AG04450 (cell line): ENCODE results near the gene LRRIQ4. TPM values are rescaled to one million over a fixed set of nuclear protein-coding genes. Genes with fewer than 3 reads are reported as not detected.

Source experiments
- CTCF ChIA-PET: fragments of 300-600, 350-600 bp; formaldehyde crosslinking; extraction: SDS; loops from one replicate; lab custom pipeline; 2022; ENCODE audit warnings: antibody characterized with exemption, inconsistent platforms; lab: Charles Lee
- POLR2A ChIA-PET: fragments of 350-600 bp; formaldehyde crosslinking; extraction: SDS; loops from one replicate; lab custom pipeline; 2021; ENCODE audit warnings: antibody characterized with exemption, inconsistent platforms; lab: Yijun Ruan, JAX
- DNase-seq: peaks from one replicate; pipeline ENCODE4 v3.0.0-alpha.2; 2011; ENCODE audit warnings: low read depth, low spot score
- H3K27ac ChIP-seq: one replicate; pipeline ENCODE4 v1.5.1; 2012; ENCODE audit warnings: low read depth, low read length, control low read depth
- H3K27me3 ChIP-seq: one replicate; pipeline ENCODE4 v1.6.0; 2012; ENCODE audit warnings: low read length; ENCODE audit not compliant: control insufficient read depth, insufficient read depth
- H3K4me3 ChIP-seq: 2 replicates; pipeline ENCODE4 v1.5.1; 2011; ENCODE audit warnings: mild to moderate bottlenecking, low read depth, low read length, control low read depth
- H3K9me3 ChIP-seq: 2 replicates; pipeline ENCODE4 v1.5.1; 2012; ENCODE audit warnings: low read length; ENCODE audit not compliant: control insufficient read depth, insufficient read depth
- CTCF ChIP-seq: IDR thresholded peaks from 2 replicates; pipeline ENCODE4 v1.5.1; 2011; ENCODE audit warnings: low read depth, low read length, control low read depth, inconsistent platforms
- polyA minus RNA-seq: library from RNA; depleted of rRNA, polyadenylated mRNA; stranded (reverse); fragments of >200 nt; gene quantifications from 2 replicates; pipeline ENCODE4 v1.2.3, GENCODE V29; 2011; rRNA and poly(A)+ RNA removed
- polyA plus RNA-seq: library from polyadenylated mRNA; depleted of rRNA; stranded (reverse); fragments of >200 nt; gene quantifications from 2 replicates; pipeline ENCODE4 v1.2.3, GENCODE V29; 2011; rRNA removed

LRRIQ4 gene
- polyA plus RNA-seq (not detected in 2 replicates), polyA minus RNA-seq (not detected in 2 replicates)

GRCh38 chr3:169812332-169813235 is at the start of gene LRRIQ4, which contains the start of gene LRRC34:
Gene LRRIQ4 (plus strand): TSS chr3:169812870. CDS start chr3:169821922, 9,052 bp downstream.
Gene LRRC34 (minus strand): TSS chr3:169812904. CDS start chr3:169812548, 356 bp downstream.
- no peak for TF ChIP-seq CTCF
- Histone ChIP-seq H3K4me3 (peak within 1 kb of the TSS; percentile 60), H3K27me3 (no peaks in the 10 kb centered on the region), H3K27ac (peak within 1 kb of the TSS; percentile 68), H3K9me3 (no peaks in the 10 kb centered on the region; the same call in 1 of the 2 replicates)
- peak; percentile 23 for DNase-seq
- ChIA-PET CTCF (no interaction called here), POLR2A (interaction anchor here (0.7 to 1.4 kb wide), 5 partner anchors 39 to 179 kb away, joined by 3 to 6 read pairs (median 4); partner anchors contain the start of genes ACTRT3, MYNN and SEC62)

- no peaks in the 10 kb centered on the region for H3K27me3 ChIP-seq
- POLR2A ChIA-PET, result interaction anchor here (0.6 to 1.3 kb wide), 3 partner anchors 9 to 936 kb away, joined by 3 to 5 read pairs (median 5); partner anchors contain the start of genes MYNN and SEC62
- TF ChIP-seq CTCF, result no peak
- CTCF ChIA-PET, result interaction anchor here (0.7 to 2.2 kb wide), 4 partner anchors 19 to 899 kb away, joined by 3 to 13 read pairs (median 8); no protein-coding TSS in a partner anchor
- H3K4me3 ChIP-seq, result peak overlapping the region; percentile 83
- peak overlapping the region; percentile 88 for H3K27ac ChIP-seq
- no peak for DNase-seq
- peaks cover 4% of the 10 kb centered on the region; the same call in 1 of the 2 replicates for H3K9me3 ChIP-seq
Observed at GRCh38 chr3:169764312-169764881, 48.3 kb upstream of the LRRIQ4 start.

DNA sequence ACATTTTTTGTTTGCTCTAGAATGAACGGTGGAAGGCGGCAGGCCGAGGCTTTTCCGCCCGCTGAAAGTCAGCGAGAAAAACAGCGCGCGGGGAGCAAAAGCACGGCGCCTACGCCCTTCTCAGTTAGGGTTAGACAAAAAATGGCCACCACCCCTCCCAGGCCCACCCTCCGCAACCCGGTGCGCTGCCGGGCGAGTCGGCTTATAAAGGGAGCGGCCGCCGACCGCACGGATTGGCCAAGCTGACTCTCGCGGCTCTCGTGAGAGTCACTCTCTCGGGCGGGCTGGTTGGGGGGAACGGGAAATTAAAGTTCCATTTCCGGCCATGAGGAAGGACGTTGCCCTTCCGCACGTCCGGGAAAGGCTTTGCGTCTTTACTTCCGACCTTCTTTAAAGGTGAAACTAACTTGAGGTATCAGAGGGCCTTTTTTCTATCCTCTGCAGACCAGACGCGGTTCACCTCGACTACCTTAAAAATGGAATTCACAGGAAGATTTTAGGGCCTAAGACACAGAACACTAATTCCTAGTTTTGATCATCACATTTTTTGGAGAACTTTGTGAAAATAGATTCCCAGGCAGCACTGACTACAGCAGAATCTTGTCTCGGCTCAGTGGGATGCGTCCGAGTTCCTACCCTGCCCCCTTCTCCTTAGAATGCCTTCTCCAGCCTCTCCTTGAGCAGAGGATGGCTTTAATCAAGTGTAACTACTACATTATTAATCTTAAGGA is 47.6 kb upstream of the LRRIQ4 start, which contains the start of gene TERC:
Gene TERC (minus strand): TSS at position 179 of the 731 bp plus-strand sequence.
- POLR2A ChIA-PET, result interaction anchor here (0.6 to 1.3 kb wide), 2 partner anchors 202 to 629 kb away, joined by 3 to 5 read pairs; partner anchors contain the start of gene SEC62
- CTCF ChIA-PET, result no interaction called here
- peaks cover 4% of the 10 kb centered on the region; the same call in 1 of the 2 replicates for H3K9me3 ChIP-seq
- H3K27ac ChIP-seq, result peak within 1 kb of the TSS; percentile 88
- H3K27me3 ChIP-seq, result no peaks in the 10 kb centered on the region
- TF ChIP-seq CTCF, result no peak
- H3K4me3 ChIP-seq, result peak within 1 kb of the TSS; percentile 83
- peak; percentile 69 for DNase-seq

- no peak for DNase-seq
- Histone ChIP-seq H3K4me3 (peak within 1 kb of the TSS; percentile 56), H3K27ac (peak within 1 kb of the TSS; percentile 61), H3K27me3 (no peaks in the 10 kb centered on the region), H3K9me3 (peaks cover 6% of the 10 kb centered on the region; the same call in 1 of the 2 replicates)
- POLR2A ChIA-PET, result interaction anchor here (0.6 to 1.5 kb wide), 7 partner anchors 42 to 1099 kb away, joined by 3 to 9 read pairs (median 5); partner anchors contain the start of genes LRRC34 and LRRIQ4
- TF ChIP-seq CTCF, result no peak
- CTCF ChIA-PET, result interaction anchor here (0.7 to 1.1 kb wide), 4 partner anchors 11 to 728 kb away, joined by 3 to 11 read pairs (median 4); no protein-coding TSS in a partner anchor
Observed at GRCh38 chr3:169769287-169770181, 43.1 kb upstream of the LRRIQ4 start, which contains the start of gene ACTRT3. Gene ACTRT3 (minus strand): TSS chr3:169769561. CDS start chr3:169769520, 41 bp downstream.
